Bronchial epithelial cell (primary cell): ENCODE results near the gene CIAO2A. TPM values are rescaled to one million over a fixed set of nuclear protein-coding genes. Genes with fewer than 3 reads are reported as not detected.

Source experiments
- DNase-seq: peaks from one replicate; pipeline ENCODE4 v3.0.0-alpha.2; 2010; ENCODE audit warnings: low read depth
- FAIRE-seq: peaks from 2 replicates; lab custom pipeline; 2011; peaks lifted over from hg19 to GRCh38; lab: Jason Lieb, UNC
- H3K27me3 ChIP-seq: 2 replicates; pipeline ENCODE4 v1.5.1; 2011; ENCODE audit warnings: low read length; ENCODE audit not compliant: control insufficient read depth, insufficient read depth
- H3K36me3 ChIP-seq: 2 replicates; pipeline ENCODE4 v1.5.1; 2011; ENCODE audit warnings: low read length; ENCODE audit not compliant: control insufficient read depth, insufficient read depth
- H3K4me3 ChIP-seq: 2 replicates; pipeline ENCODE4 v1.5.1; 2011; ENCODE audit warnings: mild to moderate bottlenecking, low read depth, low read length, control low read depth
- CTCF ChIP-seq: IDR thresholded peaks from 2 replicates; pipeline ENCODE4 v1.5.1; 2011; ENCODE audit warnings: mild to moderate bottlenecking, moderate library complexity, low read length, control low read depth, inconsistent platforms; ENCODE audit not compliant: insufficient read depth, severe bottlenecking
- total RNA-seq: library from RNA; depleted of rRNA; stranded (reverse); fragments of >200 nt; gene quantifications from 2 replicates; pipeline ENCODE4 v1.2.1, GENCODE V29; 2014

The CIAO2A gene
- total RNA-seq, 1 donor from 2014 or later, result 62.1 TPM

- Histone ChIP-seq H3K4me3 (no peak overlapping the region), H3K36me3 (peaks cover 28% of the 10 kb centered on the region), H3K27me3 (no peaks in the 10 kb centered on the region)
- no peak for FAIRE-seq
- DNase-seq, result no peak
- TF ChIP-seq CTCF, result no peak
These were observed 42.7 kb upstream of the CIAO2A start for GRCh38 chr15:64136347-64136746.

- DNase-seq (no peak), FAIRE-seq (no peak)
- Histone ChIP-seq H3K4me3 (no peak overlapping the region), H3K27me3 (no peaks in the 10 kb centered on the region), H3K36me3 (peaks cover 36% of the 10 kb centered on the region)
- no peak for TF ChIP-seq CTCF
These were observed 40.7 kb upstream of the CIAO2A start for GRCh38 chr15:64134345-64134829.

- Histone ChIP-seq H3K36me3 (peaks cover 36% of the 10 kb centered on the region), H3K27me3 (no peaks in the 10 kb centered on the region), H3K4me3 (no peak overlapping the region)
- FAIRE-seq (no peak), DNase-seq (no peak)
- TF ChIP-seq CTCF, result no peak
These were observed 40.1 kb upstream of the CIAO2A start for GRCh38 chr15:64133623-64134344.

- Histone ChIP-seq H3K36me3 (peaks cover 29% of the 10 kb centered on the region), H3K4me3 (no peak overlapping the region), H3K27me3 (no peaks in the 10 kb centered on the region)
- no peak for FAIRE-seq
- no peak for DNase-seq
- TF ChIP-seq CTCF, result no peak
These were observed 38.6 kb upstream of the CIAO2A start for GRCh38 chr15:64132217-64132616.

- Histone ChIP-seq H3K4me3 (no peak overlapping the region), H3K27me3 (no peaks in the 10 kb centered on the region), H3K36me3 (peaks cover 24% of the 10 kb centered on the region)
- DNase-seq (no peak), FAIRE-seq (no peak)
- TF ChIP-seq CTCF, result no peak
These were observed 37.9 kb upstream of the CIAO2A start for GRCh38 chr15:64131547-64131946.
